Thyroid gland (tissue), 4 donors: ENCODE results near the gene CDS1. TPM values are rescaled to one million over a fixed set of nuclear protein-coding genes. Genes with fewer than 3 reads are reported as not detected.
A peak's percentile ranks its signal among the peaks of the same experiment; 100 is the strongest.

Experiments used
- DNase-seq, 2 donors: peaks; one replicate each; pipeline ENCODE4 v3.0.0-alpha.2; 2019
- H3K27ac ChIP-seq, 3 donors: fragments of 200-600 bp; sonication (generic); 1 replicate in 2 of 3; 2 replicates in 1 of 3; pipeline ENCODE4 v1.5.1; 2016 to 2019; ENCODE audit warnings: mild to moderate bottlenecking in 1 of 3, moderate library complexity in 1 of 3
- H3K27me3 ChIP-seq: fragments of 200-600 bp; sonication (generic); one replicate; pipeline ENCODE4 v1.5.1; 2019
- H3K36me3 ChIP-seq, 2 donors: fragments of 200-600 bp; sonication (generic); one replicate each; pipeline ENCODE4 v1.5.1; 2016 to 2019
- H3K4me1 ChIP-seq, 2 donors: fragments of 200-600 bp; sonication (generic); one replicate each; pipeline ENCODE4 v1.5.1; 2017 to 2019
- H3K4me3 ChIP-seq, 3 donors: fragments of 200-600 bp; sonication (generic); replicated peaks in 1 of 3; 1 replicate in 2 of 3; 2 replicates in 1 of 3; pipeline ENCODE4 v1.5.1; 2016; ENCODE audit warnings: mild to moderate bottlenecking in 1 of 3
- H3K9me3 ChIP-seq: fragments of 200-600 bp; sonication (generic); one replicate; pipeline ENCODE4 v1.5.1; 2017
- CTCF ChIP-seq, 6 experiments: fragments of 200-600 bp in 3 of 6; fragments of 450-650 bp in 3 of 6; sonication (generic) in 3 of 6; IDR thresholded peaks; one replicate each; pipeline ENCODE4 v1.5.1; 2016 to 2019; ENCODE audit warnings: antibody characterized with exemption in 6 of 6, mild to moderate bottlenecking in 2 of 6, inconsistent platforms in 1 of 6, moderate library complexity in 1 of 6
- POLR2A ChIP-seq, 2 donors: fragments of 450-650 bp; IDR thresholded peaks; one replicate each; pipeline ENCODE4 v1.6.1; 2017; ENCODE audit warnings: antibody characterized with exemption in 2 of 2, mild to moderate bottlenecking in 2 of 2, moderate library complexity in 1 of 2
- WGBS, 2 donors: methylation state at CpG; one replicate each; pipeline ENCODE4 v1.1.5; 2017; 5-methylcytosine and 5-hydroxymethylcytosine counted together
- intact Hi-C: fragments of 100-400 bp; cut with DNase I; formaldehyde crosslinking; loops from one replicate; pipeline ENCODE4 v1.15.1; 2023
- total RNA-seq, 4 donors: library from RNA; depleted of rRNA; stranded (reverse); fragments of >200 nt; gene quantifications; one replicate each; pipeline ENCODE4 v1.2.3, GENCODE V29; 2016

The CDS1 gene
- total RNA-seq, 4 donors from 2014 or later = 37.9 to 55.5 (median 46.2) TPM

GRCh38 chr4:84573385-84574068 is 9.4 kb upstream of the CDS1 start:
- Histone ChIP-seq H3K27ac (no peak overlapping the region), H3K27me3 (no peaks in the 10 kb centered on the region), H3K36me3 (no peaks in the 10 kb centered on the region), H3K9me3 (no peaks in the 10 kb centered on the region), H3K4me1 (no peaks in the 10 kb centered on the region), H3K4me3 (no peak overlapping the region)
- 83 to 91% methylated on average over 4 of the region's 4 CpGs for WGBS, 2 donors
- intact Hi-C loops = no loop called here
- TF ChIP-seq POLR2A (IDR thresholded peaks at IDR 0.05) = no peak
- no peak for TF ChIP-seq CTCF (IDR thresholded peaks at IDR 0.05)
- DNase-seq = no peak

- WGBS, 2 donors = 86 to 89% methylated on average over 6 of the region's 6 CpGs
- no peak overlapping the region for H3K27ac ChIP-seq
- no peak overlapping the region for H3K4me3 ChIP-seq
- TF ChIP-seq CTCF (IDR thresholded peaks at IDR 0.05) (no peak), POLR2A (IDR thresholded peaks at IDR 0.05) (no peak)
- no peak for DNase-seq
- no peaks in the 10 kb centered on the region for H3K9me3 ChIP-seq
- no peaks in the 10 kb centered on the region for H3K27me3 ChIP-seq
- H3K36me3 ChIP-seq = no peaks in the 10 kb centered on the region
- peaks cover 5% of the 10 kb centered on the region in 2 donors for H3K4me1 ChIP-seq
- intact Hi-C loops = no loop called here
These were observed 8.7 kb upstream of the CDS1 start for GRCh38 chr4:84574069-84574720.

GRCh38 chr4:84578540-84579402 is 4.2 kb upstream of the CDS1 start:
- Histone ChIP-seq H3K4me3 (no peak overlapping the region), H3K27me3 (no peaks in the 10 kb centered on the region), H3K27ac (peak overlapping the region; percentile 75 to 81 (median 78)), H3K4me1 (peaks cover 11 to 28% of the 10 kb centered on the region in 2 donors), H3K36me3 (no peaks in the 10 kb centered on the region), H3K9me3 (no peaks in the 10 kb centered on the region)
- WGBS, 2 donors = 64 to 66% methylated on average over 4 of the region's 4 CpGs
- intact Hi-C loops = no loop called here
- TF ChIP-seq CTCF (IDR thresholded peaks at IDR 0.05) (peak in 5 of 6 experiments; percentile 23 to 64 (median 60)), POLR2A (IDR thresholded peaks at IDR 0.05) (no peak)
- peak; percentile 42 to 61 for DNase-seq

- TF ChIP-seq CTCF (IDR thresholded peaks at IDR 0.05) (no peak), POLR2A (IDR thresholded peaks at IDR 0.05) (peak in 1 of 2 donors; percentile 63)
- H3K27me3 ChIP-seq = no peaks in the 10 kb centered on the region
- 34 to 38% methylated on average over 4 of the region's 4 CpGs for WGBS, 2 donors
- H3K27ac ChIP-seq = peak overlapping the region; percentile 75 to 81 (median 78)
- no peak overlapping the region for H3K4me3 ChIP-seq
- peak; percentile 80 to 87 for DNase-seq
- peaks cover 11 to 28% of the 10 kb centered on the region in 2 donors for H3K4me1 ChIP-seq
- H3K36me3 ChIP-seq = no peaks in the 10 kb centered on the region
- no peaks in the 10 kb centered on the region for H3K9me3 ChIP-seq
- intact Hi-C loops = no loop called here
These were observed 3.5 kb upstream of the CDS1 start for GRCh38 chr4:84579403-84579776.
